RCC 7860 (cell line): ENCODE measurements around the gene SNCAIP.

Experiments used
- DNase-seq: peaks from one replicate; pipeline ENCODE4 v3.0.0-alpha.2; 2015; ENCODE audit warnings: low spot score
- FAIRE-seq: peaks from 2 replicates; lab custom pipeline; 2012; peaks lifted over from hg19 to GRCh38; lab: Jason Lieb, UNC

Gene SNCAIP

GRCh38 chr5:122392824-122393223, 80.8 kb downstream of the SNCAIP start:
- no peak for FAIRE-seq
- DNase-seq = no peak

GRCh38 chr5:122394284-122394930, 82.4 kb downstream of the SNCAIP start:
- DNase-seq (no peak), FAIRE-seq (no peak)

GRCh38 chr5:122398016-122398415, 86.0 kb downstream of the SNCAIP start:
- no peak for FAIRE-seq

GRCh38 chr5:122400341-122400740, 88.3 kb downstream of the SNCAIP start:
- no peak for FAIRE-seq
- no peak for DNase-seq

More at GRCh38 chr5:122398016-122398415, 86.0 kb downstream of the SNCAIP start:
- DNase-seq = no peak

- DNase-seq = no peak
- no peak for FAIRE-seq
Measured at GRCh38 chr5:122400938-122401337, 88.9 kb downstream of the SNCAIP start.

- FAIRE-seq (no peak), DNase-seq (no peak)
Measured at GRCh38 chr5:122401976-122402725, 90.1 kb downstream of the SNCAIP start.

- DNase-seq = no peak
Measured at GRCh38 chr5:122402955-122403685, 91.1 kb downstream of the SNCAIP start.

GRCh38 chr5:122404018-122404417, 92.0 kb downstream of the SNCAIP start:
- FAIRE-seq = no peak
- DNase-seq = no peak

More at GRCh38 chr5:122402955-122403685, 91.1 kb downstream of the SNCAIP start:
- FAIRE-seq = no peak

- FAIRE-seq (no peak), DNase-seq (no peak)
Measured at GRCh38 chr5:122404653-122405362, 92.8 kb downstream of the SNCAIP start.

- FAIRE-seq = no peak
Measured at GRCh38 chr5:122405751-122406150, 93.7 kb downstream of the SNCAIP start.

GRCh38 chr5:122406181-122406580, 94.1 kb downstream of the SNCAIP start:
- FAIRE-seq = no peak

More at GRCh38 chr5:122405751-122406150, 93.7 kb downstream of the SNCAIP start:
- DNase-seq = no peak

GRCh38 chr5:122408592-122409224, 96.7 kb downstream of the SNCAIP start:
- DNase-seq (no peak), FAIRE-seq (no peak)

More at GRCh38 chr5:122406181-122406580, 94.1 kb downstream of the SNCAIP start:
- DNase-seq = no peak

- DNase-seq (no peak), FAIRE-seq (no peak)
Measured at GRCh38 chr5:122412966-122413365, 100.9 kb downstream of the SNCAIP start.

- no peak for DNase-seq
- no peak for FAIRE-seq
Measured at GRCh38 chr5:122413722-122414121, 101.7 kb downstream of the SNCAIP start.

- FAIRE-seq = no peak
- peak; percentile 22 for DNase-seq
Measured at GRCh38 chr5:122415030-122415800, 103.2 kb downstream of the SNCAIP start.

GRCh38 chr5:122415801-122416120, 103.7 kb downstream of the SNCAIP start:
- no peak for DNase-seq
- FAIRE-seq = no peak

- DNase-seq (no peak), FAIRE-seq (no peak)
Measured at GRCh38 chr5:122419142-122419894, 107.3 kb downstream of the SNCAIP start.

GRCh38 chr5:122420091-122420490, 108.1 kb downstream of the SNCAIP start:
- no peak for FAIRE-seq
- no peak for DNase-seq
